Left colon (tissue), 2 donors: ENCODE measurements around the gene VWA3B. TPM values are rescaled to one million over a fixed set of nuclear protein-coding genes. Genes with fewer than 3 reads are reported as not detected.
"Not testable (repeated sequence)": the region's sequence is repeated elsewhere in the genome, so short reads cannot be mapped to it uniquely, and the experiment has no call there.

ENCODE experiments used
- ATAC-seq: fragments of 200-7000 bp; cut with Tn5 transposase; one replicate; pipeline ENCODE4 v1.9.1; 2020; ENCODE audit warnings: mild to moderate bottlenecking, moderate library complexity
- DNase-seq, 2 donors: peaks; one replicate each; pipeline ENCODE4 v3.0.0-alpha.2; 2020
- intact Hi-C, 2 donors: fragments of 100-400 bp; cut with DNase I in 1 of 2; cut with micrococcal nuclease in 1 of 2; formaldehyde crosslinking; loops; one replicate each; pipeline versions ENCODE4 v1.11.2 to v1.14.0; 2022; cut with DNase I, micrococcal nuclease
- long read RNA-seq: library from polyadenylated mRNA; unstranded; transcript quantifications from one replicate; pipeline ENCODE4 v2.0.0, GENCODE V29; 2021
- total RNA-seq, 2 donors: library from RNA; stranded (reverse); fragmentation: NEBNext Ultra II Directional; extraction: Animal tissue kit (Norgen Biotek cat#: 25700); gene quantifications; one replicate each; pipeline ENCODE4 v1.2.1, GENCODE V29; 2021
- donor health status: DM: no; HTN: no; CAD: no.
- donor health status: DM: yes; HTN: yes; CAD: no.

Gene VWA3B
- total RNA-seq = 1 to 10 TPM; 2.9 to 3.9 TPM
- long read RNA-seq, partial matches to known transcripts = 1 of 2 reads
- long read RNA-seq, other reads (novel, unspliced or antisense) = 1 of 2 reads

- DNase-seq = peak; percentile 85 to 92
- peak; percentile 84 for ATAC-seq
- intact Hi-C loops = no loop called here
These were observed at the start of gene VWA3B for GRCh38 chr2:98086491-98087446. VWA3B (plus strand) TSS chr2:98087167; CDS start chr2:98093093, 5,926 bp downstream.

GRCh38 chr2:98037206-98037605 is 49.8 kb upstream of the VWA3B start:
- no peak for DNase-seq
- no peak for ATAC-seq
- intact Hi-C loops = no loop called here

- intact Hi-C loops = no loop called here
- ATAC-seq (no peak), DNase-seq (no peak)
These were observed 49.2 kb upstream of the VWA3B start for GRCh38 chr2:98037666-98038336.

GRCh38 chr2:98039085-98039756 is 47.7 kb upstream of the VWA3B start:
- intact Hi-C loops = no loop called here
- ATAC-seq (peak; percentile 69), DNase-seq (peak; percentile 78 to 80)

- DNase-seq = no peak
- intact Hi-C loops = no loop called here
- ATAC-seq = no peak
These were observed 46.5 kb upstream of the VWA3B start for GRCh38 chr2:98040331-98040939.

- intact Hi-C loops = no loop called here
- ATAC-seq (no peak), DNase-seq (no peak)
These were observed 43.9 kb upstream of the VWA3B start for GRCh38 chr2:98043101-98043500.

GRCh38 chr2:98044730-98045129 is 42.2 kb upstream of the VWA3B start:
- DNase-seq, ATAC-seq, intact Hi-C loops: not testable (repeated sequence)

- intact Hi-C loops = no loop called here
- ATAC-seq = peak; percentile 99
- peak in 1 of 2 donors; percentile 60 for DNase-seq
These were observed 36.9 kb upstream of the VWA3B start for GRCh38 chr2:98050070-98050469.

- no peak for ATAC-seq
- DNase-seq = no peak
- intact Hi-C loops = no loop called here
These were observed 28.6 kb upstream of the VWA3B start for GRCh38 chr2:98058191-98058975.

GRCh38 chr2:98060277-98060676 is 26.7 kb upstream of the VWA3B start:
- intact Hi-C loops = no loop called here
- DNase-seq (no peak), ATAC-seq (no peak)

- intact Hi-C loops = no loop called here
- ATAC-seq (no peak), DNase-seq (no peak)
These were observed 23.6 kb upstream of the VWA3B start for GRCh38 chr2:98063291-98063854.

GRCh38 chr2:98065808-98066207 is 21.2 kb upstream of the VWA3B start:
- DNase-seq (no peak), ATAC-seq (no peak)
- intact Hi-C loops = no loop called here

GRCh38 chr2:98067160-98067559 is 19.8 kb upstream of the VWA3B start:
- DNase-seq (no peak), ATAC-seq (no peak)
- intact Hi-C loops = no loop called here

GRCh38 chr2:98070081-98070480 is 16.9 kb upstream of the VWA3B start:
- ATAC-seq (no peak), DNase-seq (no peak)
- intact Hi-C loops = no loop called here

- intact Hi-C loops = no loop called here
- DNase-seq (no peak), ATAC-seq (no peak)
These were observed 14.5 kb upstream of the VWA3B start for GRCh38 chr2:98072442-98072841.

- intact Hi-C loops = no loop called here
- no peak for ATAC-seq
- no peak for DNase-seq
These were observed 8.3 kb upstream of the VWA3B start for GRCh38 chr2:98078701-98079100.

GRCh38 chr2:98084151-98084868 is 2.7 kb upstream of the VWA3B start:
- intact Hi-C loops = no loop called here
- ATAC-seq (peak; percentile 20), DNase-seq (peak; percentile 39 to 42)
